Brain microvascular endothelial cell (primary cell): ENCODE measurements around the gene IKZF2.

Experiments
- DNase-seq: peaks from one replicate; pipeline ENCODE4 v3.0.0-alpha.2; 2020
- H3K27ac ChIP-seq: fragments of 250-450 bp; sonication (Bioruptor Pico); 2 replicates; pipeline ENCODE4 v1.5.1; 2020; ENCODE audit warnings: mild to moderate bottlenecking, moderate library complexity
- H3K27me3 ChIP-seq: fragments of 250-450 bp; sonication (Bioruptor Pico); replicated peaks from 2 replicates; pipeline ENCODE4 v1.5.1; 2020; ENCODE audit warnings: mild to moderate bottlenecking
- H3K36me3 ChIP-seq: fragments of 250-450 bp; sonication (Bioruptor Pico); replicated peaks from 2 replicates; pipeline ENCODE4 v1.5.1; 2020; ENCODE audit warnings: mild to moderate bottlenecking
- H3K4me3 ChIP-seq: 2 replicates; pipeline ENCODE4 v1.5.1; 2011; ENCODE audit warnings: low read depth, mild to moderate bottlenecking, control low read depth, low read length, moderate library complexity
- CTCF ChIP-seq: IDR thresholded peaks from 2 replicates; pipeline ENCODE4 v1.5.1; 2011; ENCODE audit warnings: low read depth, mild to moderate bottlenecking, moderate library complexity, low read length, control low read depth, inconsistent platforms; ENCODE audit errors: missing control alignments
- in situ Hi-C: cut with HindIII; loops from 2 replicates; pipeline ENCODE4 v1.10.0; 2017; ENCODE audit warnings: low sequenced_read_pairs, low pct_ligation_motif_present

IKZF2 gene

DNA sequence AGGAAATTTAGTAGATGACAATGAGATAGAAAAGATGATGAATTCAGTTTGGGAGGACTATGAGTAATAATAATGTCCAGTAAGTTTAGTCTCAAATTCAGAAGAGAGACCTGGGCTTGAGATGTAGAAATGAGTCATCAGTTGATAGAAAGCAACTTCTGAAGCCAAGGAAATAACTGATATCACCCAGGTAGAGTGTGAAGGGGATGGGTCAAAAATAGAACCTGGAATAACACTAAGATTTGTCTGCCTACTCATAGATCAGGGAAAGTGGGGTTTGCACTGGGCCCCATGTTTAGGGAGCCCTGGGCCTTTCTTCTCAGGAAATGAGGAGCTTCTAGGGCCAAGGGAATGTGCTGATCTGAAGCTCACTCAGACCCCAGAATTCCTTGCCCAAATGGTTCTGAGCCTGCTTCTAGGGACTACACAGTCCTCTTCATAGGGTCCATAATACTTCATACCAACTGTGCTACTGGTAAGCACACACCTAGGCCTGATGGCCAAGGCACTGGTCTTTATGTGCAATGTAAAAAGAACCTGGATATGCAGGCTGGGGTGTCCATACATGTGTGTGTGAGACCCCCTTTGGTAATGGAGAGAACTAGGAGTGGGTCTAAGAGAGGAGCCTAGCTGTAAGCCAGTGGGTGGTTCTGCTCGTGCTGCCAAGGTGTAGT lies 141.2 kb downstream of the IKZF2 start:
- Histone ChIP-seq H3K4me3 (no peak overlapping the region), H3K27ac (no peak overlapping the region), H3K27me3 (no peaks in the 10 kb centered on the region), H3K36me3 (peaks cover 9% of the 10 kb centered on the region)
- no peak for TF ChIP-seq CTCF
- no peak for DNase-seq
- in situ Hi-C loops = no loop called here

GRCh38 chr2:213007290-213007838 lies 144.0 kb downstream of the IKZF2 start:
- in situ Hi-C loops = no loop called here
- no peaks in the 10 kb centered on the region for H3K27me3 ChIP-seq

GRCh38 chr2:213004197-213004821 lies 147.1 kb downstream of the IKZF2 start:
- Histone ChIP-seq H3K27me3 (no peaks in the 10 kb centered on the region), H3K36me3 (peaks cover 8% of the 10 kb centered on the region), H3K27ac (no peak overlapping the region), H3K4me3 (no peak overlapping the region)
- no peak for TF ChIP-seq CTCF
- in situ Hi-C loops = no loop called here
- no peak for DNase-seq

More at GRCh38 chr2:213007290-213007838, 144.0 kb downstream of the IKZF2 start:
- no peak overlapping the region for H3K4me3 ChIP-seq
- peaks cover 9% of the 10 kb centered on the region for H3K36me3 ChIP-seq
- H3K27ac ChIP-seq = no peak overlapping the region
- no peak for DNase-seq
- TF ChIP-seq CTCF = no peak

- Histone ChIP-seq H3K27me3 (no peaks in the 10 kb centered on the region), H3K36me3 (peaks cover 3% of the 10 kb centered on the region), H3K4me3 (no peak overlapping the region), H3K27ac (no peak overlapping the region)
- in situ Hi-C loops = no loop called here
- no peak for DNase-seq
- TF ChIP-seq CTCF = no peak
Measured at GRCh38 chr2:213002383-213002782, 149.0 kb downstream of the IKZF2 start.

DNA sequence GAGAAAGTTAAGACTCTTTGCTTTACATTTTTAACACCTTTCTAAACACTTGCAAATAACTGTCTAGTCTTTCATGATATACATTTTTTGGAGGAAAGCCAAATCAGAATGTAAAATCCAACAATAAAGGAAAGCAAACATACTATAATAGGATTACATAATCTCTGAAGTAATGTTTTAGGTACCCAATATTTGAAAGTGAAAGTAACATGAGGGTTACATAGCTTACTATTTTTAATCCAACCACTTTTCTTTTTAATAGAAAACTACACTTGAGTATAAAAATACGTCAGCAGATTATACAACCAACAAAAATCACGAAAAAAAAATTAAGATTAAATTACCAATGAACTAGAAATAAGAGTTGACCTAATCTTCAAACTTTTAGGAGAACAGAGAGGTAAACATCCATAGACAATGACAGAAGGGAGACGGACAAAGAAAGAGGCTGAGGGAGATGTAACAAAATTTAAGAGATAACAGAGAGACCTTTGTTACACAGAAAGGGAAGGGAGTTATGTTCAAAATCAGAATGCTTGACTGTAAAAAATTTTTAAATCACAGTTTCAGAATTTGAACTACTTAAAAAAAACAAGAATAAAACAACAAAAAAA lies 150.0 kb downstream of the IKZF2 start:
- no peak for TF ChIP-seq CTCF
- DNase-seq = no peak
- Histone ChIP-seq H3K27ac (no peak overlapping the region), H3K4me3 (no peak overlapping the region), H3K36me3 (no peaks in the 10 kb centered on the region), H3K27me3 (no peaks in the 10 kb centered on the region)
- in situ Hi-C loops = no loop called here
